ENCODE results near the gene FCGBP. TPM values are rescaled to one million over a fixed set of nuclear protein-coding genes. Genes with fewer than 3 reads are reported as not detected.
A peak's percentile ranks its signal among the peaks of the same experiment; 100 is the strongest.
"Not testable (repeated sequence)": the region's sequence is repeated elsewhere in the genome, so short reads cannot be mapped to it uniquely, and the experiment has no call there.

The FCGBP gene
- total and polyA plus RNA-seq, 5 experiments from 2014 or later, result 2.7 to 230 (median 11.6) TPM

DNA sequence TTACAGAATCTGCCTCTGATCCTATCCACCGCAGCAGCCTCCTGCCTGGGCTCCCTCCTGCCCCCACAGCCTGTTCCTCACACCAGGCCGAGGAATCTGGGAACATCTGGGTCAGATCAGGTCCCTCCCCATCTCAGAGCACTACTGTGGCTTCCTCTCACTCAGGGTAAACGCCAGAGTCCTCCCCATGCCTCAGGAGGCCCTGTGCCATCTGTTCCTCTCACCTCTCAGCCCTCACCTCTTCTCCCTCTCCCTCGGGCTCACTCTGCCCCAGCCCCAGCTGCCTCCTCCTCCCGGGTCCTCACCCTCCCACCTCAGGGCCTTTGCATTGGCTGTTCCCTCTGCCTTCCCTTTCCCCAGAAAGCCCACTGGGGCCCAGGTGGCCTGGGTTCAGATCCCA lies 18.2 kb downstream of the FCGBP start:
- H3K27me3 Mint-ChIP-seq, result no peaks in the 10 kb centered on the region

DNA sequence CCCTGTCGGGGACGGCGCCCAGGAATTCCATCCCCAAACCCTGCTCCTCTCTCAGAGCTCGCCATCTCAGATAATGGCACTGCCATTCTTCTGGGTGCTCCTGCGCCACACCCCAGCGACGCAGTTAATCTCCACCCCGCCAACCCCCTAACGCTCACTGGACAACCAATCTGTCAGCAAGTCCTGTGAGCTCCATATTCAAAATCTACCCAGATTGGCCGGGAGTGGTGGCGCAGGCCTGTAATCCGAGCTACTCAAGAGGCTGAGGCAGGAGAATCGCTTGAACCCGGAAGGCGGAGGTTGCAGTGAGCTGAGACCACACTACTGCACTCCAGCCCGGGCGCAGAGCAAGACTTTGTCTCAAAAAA lies 18.6 kb downstream of the FCGBP start:
- no peaks in the 10 kb centered on the region for H3K9me3 Mint-ChIP-seq
- POLR2A ChIA-PET, result interaction anchor here (1.2 to 3.4 kb wide), 2 partner anchors 11 to 54 kb away, joined by 6 to 19 read pairs; partner anchors contain the start of gene PSMC4
- ATAC-seq (no peak), DNase-seq (no peak)
- no peaks in the 10 kb centered on the region for H3K27me3 Mint-ChIP-seq
- H3K36me3 Mint-ChIP-seq, result peaks cover 6 to 70% (median 15%) of the 10 kb centered on the region in 3 donors
- peak overlapping the region in 4 of 10 donors; percentile 11 to 90 (median 36) for H3K27ac Mint-ChIP-seq
- H3K4me3 Mint-ChIP-seq, result no peak overlapping the region
- H3K4me1 Mint-ChIP-seq, result peaks cover 8 to 37% (median 28%) of the 10 kb centered on the region in 4 donors

More for the DNA sequence above, 18.2 kb downstream of the FCGBP start:
- peak overlapping the region in 6 of 10 donors; percentile 16 to 90 (median 60) for H3K27ac Mint-ChIP-seq
- POLR2A ChIA-PET, result interaction anchor here (1.2 to 3.4 kb wide), 2 partner anchors 11 to 54 kb away, joined by 6 to 19 read pairs; partner anchors contain the start of gene PSMC4
- H3K9me3 Mint-ChIP-seq, result no peaks in the 10 kb centered on the region
- peaks cover 6 to 72% (median 15%) of the 10 kb centered on the region in 3 donors for H3K36me3 Mint-ChIP-seq
- no peak for DNase-seq
- no peak for ATAC-seq
- H3K4me1 Mint-ChIP-seq, result peaks cover 8 to 36% (median 26%) of the 10 kb centered on the region in 4 donors
- H3K4me3 Mint-ChIP-seq, result no peak overlapping the region

DNA sequence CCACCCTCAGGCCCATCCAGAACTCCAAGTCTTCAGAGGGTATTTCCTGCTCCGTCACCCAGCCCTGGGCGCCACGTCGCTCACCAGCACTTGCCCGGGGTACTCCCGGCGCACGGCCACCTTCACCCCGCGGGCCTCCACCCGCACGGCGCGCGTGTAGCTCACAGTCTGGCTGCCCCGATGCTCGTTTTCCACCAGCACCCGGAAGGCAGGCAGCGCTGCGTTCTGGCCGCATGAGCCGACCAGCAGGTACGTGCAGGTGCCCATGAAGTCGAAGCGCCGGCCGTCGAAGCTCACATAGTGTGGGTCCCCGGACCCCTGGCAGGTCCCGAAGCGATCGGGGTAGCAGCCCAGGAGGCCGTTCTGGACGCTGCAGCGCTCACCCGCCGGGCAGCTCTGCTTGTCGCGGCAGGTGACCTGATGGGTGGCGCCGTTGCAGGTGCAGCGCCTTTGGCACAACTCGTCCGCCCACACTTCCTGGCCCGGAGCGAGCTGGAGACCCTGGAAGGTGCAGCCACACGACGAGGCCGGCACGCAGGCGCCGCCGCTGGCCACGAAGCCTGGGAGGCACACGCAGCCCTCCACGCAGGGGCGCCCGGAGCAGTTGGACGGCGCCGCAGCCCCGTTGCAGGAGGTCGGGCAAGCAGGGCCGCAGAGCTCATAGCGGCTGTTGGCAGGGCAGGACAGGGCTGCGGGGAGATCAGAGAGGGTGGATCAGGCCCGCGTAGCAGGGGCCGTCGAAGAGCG lies 19.2 kb downstream of the FCGBP start:
- DNase-seq (no peak), ATAC-seq (no peak)
- Mint-ChIP-seq H3K4me1 (peaks cover 8 to 41% (median 30%) of the 10 kb centered on the region in 4 donors), H3K27me3 (no peaks in the 10 kb centered on the region), H3K4me3 (no peak overlapping the region), H3K36me3 (peaks cover 6 to 69% (median 15%) of the 10 kb centered on the region in 3 donors), H3K9me3 (no peaks in the 10 kb centered on the region), H3K27ac (no peak overlapping the region)
- POLR2A ChIA-PET, result interaction anchor here (0.5 to 3.4 kb wide), 5 partner anchors 12 to 55 kb away, joined by 3 to 19 read pairs (median 4); partner anchors contain the start of gene PSMC4

DNA sequence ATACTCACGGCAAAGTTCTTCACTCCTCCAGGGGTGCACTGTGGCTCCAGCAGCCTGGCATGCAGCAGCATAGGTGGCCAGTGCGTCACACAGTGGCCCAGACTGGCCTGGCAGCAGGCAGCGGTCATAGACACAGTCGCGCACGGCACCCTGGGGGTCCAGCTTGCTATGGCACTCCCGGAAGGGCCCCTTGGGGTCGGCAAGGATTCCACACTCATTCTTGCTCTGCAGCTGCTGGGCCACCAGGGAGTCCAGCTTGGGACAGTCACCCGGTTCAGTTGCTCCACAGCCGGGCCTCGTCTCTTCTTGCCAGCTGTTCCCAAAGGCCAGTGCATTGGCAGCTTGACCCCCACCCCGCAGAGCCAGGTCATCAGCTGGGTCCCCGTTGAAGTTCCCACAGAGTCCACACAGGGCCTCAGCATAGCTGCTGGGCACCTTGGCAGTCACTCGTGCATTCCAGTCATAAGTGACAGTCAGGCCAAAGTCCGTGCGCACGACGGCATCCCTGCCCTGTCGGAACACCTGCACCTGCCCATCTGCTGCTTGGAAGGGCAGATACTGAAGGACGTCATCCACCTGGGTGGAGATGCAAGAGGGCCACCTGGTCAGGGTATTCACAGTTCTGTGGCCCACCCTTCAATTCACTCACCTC lies 20.6 kb downstream of the FCGBP start:
- POLR2A ChIA-PET, result interaction anchor here (1.3 to 3.4 kb wide), 3 partner anchors 13 to 56 kb away, joined by 3 to 19 read pairs (median 4); partner anchors contain the start of gene PSMC4
- ATAC-seq (no peak), DNase-seq (no peak)
- Mint-ChIP-seq H3K36me3 (peaks cover 0 to 61% (median 6%) of the 10 kb centered on the region in 3 donors), H3K27me3 (no peaks in the 10 kb centered on the region), H3K4me1 (peaks cover 9 to 34% (median 25%) of the 10 kb centered on the region in 4 donors), H3K9me3 (no peaks in the 10 kb centered on the region), H3K4me3 (no peak overlapping the region), H3K27ac (peak overlapping the region in 4 of 10 donors; percentile 11 to 62 (median 36))

DNA sequence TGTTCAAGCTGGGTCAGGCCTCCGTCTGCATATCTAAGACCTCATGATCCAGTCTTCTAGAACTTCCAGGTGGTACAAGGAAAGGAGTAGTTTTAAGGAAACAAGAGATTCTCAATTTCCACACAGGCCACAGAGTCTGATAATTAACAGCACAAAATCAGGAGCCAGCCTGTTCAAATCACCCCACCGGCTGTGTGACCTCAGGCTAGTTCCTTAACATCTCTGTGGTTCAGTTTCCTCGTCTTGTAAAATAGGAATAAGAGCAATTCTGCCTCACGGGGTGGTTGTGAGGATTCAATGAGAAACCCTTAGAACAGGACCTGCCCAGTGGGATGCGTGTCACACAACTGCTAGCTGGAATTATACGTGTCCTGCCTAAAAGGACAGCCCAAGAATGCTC lies 25.6 kb downstream of the FCGBP start:
- Mint-ChIP-seq H3K27me3 (no peaks in the 10 kb centered on the region), H3K36me3 (peaks cover 0 to 41% (median 2%) of the 10 kb centered on the region in 3 donors), H3K9me3 (no peaks in the 10 kb centered on the region), H3K27ac (peak overlapping the region in 7 of 10 donors; percentile 26 to 87 (median 52)), H3K4me1 (peaks cover 16 to 34% (median 25%) of the 10 kb centered on the region in 4 donors), H3K4me3 (no peak overlapping the region)
- ATAC-seq, result no peak
- POLR2A ChIA-PET, result interaction anchor here (0.7 kb wide), 1 partner anchor 33 kb away, joined by 4 read pairs; no protein-coding TSS in a partner anchor
- no peak for DNase-seq

DNA sequence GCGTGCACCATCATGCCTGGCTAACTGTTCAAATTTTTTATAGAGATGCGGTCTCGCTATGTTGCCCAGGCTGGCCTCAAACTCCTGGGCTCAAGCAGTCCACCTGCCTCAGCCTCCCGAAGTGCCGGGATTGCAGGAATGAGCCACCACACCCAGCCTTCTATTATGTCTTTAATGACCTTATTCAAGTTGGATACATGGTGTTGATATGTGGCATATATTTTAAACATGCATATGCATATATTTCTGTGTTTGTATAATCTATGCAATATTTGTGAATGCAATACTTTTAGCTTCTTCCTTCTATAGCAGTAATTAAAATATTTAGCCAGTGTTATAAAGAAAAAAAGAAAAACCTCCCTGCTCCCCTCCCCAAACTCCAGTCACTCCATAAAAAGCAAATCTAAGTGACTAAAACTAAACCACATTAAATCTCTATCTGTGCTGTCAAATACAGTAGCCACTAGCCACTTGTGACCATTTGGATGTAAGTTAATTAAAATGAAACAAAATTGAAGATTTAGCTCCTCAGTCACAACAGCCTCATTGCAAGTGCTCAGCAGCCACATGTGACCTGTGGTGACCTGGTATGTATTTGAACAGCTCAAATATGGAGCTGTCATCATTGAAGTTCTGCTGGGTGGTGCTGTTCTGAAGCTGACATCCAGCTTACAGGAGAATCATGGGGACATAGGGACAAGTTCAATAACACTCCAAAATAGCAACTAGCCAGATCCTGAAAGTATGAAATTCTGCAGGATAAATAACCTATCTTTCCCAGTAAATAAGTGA lies 27.4 kb downstream of the FCGBP start:
- H3K27ac Mint-ChIP-seq, result peak overlapping the region in 7 of 10 donors; percentile 22 to 78 (median 61)
- H3K36me3 Mint-ChIP-seq, result peaks cover 0 to 38% (median 2%) of the 10 kb centered on the region in 3 donors
- peaks cover 16 to 34% (median 25%) of the 10 kb centered on the region in 4 donors for H3K4me1 Mint-ChIP-seq
- ATAC-seq (no peak), DNase-seq (no peak)
- POLR2A ChIA-PET, result interaction anchor here (0.6 to 1.2 kb wide), 4 partner anchors 13 to 311 kb away, joined by 3 to 8 read pairs (median 4); partner anchors contain the start of genes PSMC4 and TTC9B
- no peaks in the 10 kb centered on the region for H3K27me3 Mint-ChIP-seq
- no peaks in the 10 kb centered on the region for H3K9me3 Mint-ChIP-seq
- H3K4me3 Mint-ChIP-seq, result peak overlapping the region in 1 of 10 donors; percentile 2

DNA sequence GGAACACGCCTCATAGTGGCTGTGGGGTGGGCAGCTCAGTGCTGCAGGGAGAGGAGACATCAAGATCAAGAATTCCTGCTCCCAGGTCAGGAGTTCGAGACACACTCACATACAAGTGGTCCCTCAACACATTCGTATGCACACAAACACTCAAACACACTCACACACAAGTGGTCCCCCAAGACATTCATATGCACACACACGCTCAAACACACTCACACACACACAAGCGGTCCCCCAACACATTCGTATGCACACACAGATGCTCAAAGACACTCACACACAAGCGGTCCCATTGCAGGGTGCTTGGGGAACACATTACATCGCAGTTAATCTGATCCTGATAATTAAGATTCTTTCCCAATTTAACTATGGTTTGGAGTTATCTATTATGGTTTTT lies 28.2 kb downstream of the FCGBP start:
- Mint-ChIP-seq H3K27me3 (no peaks in the 10 kb centered on the region), H3K4me3 (no peak overlapping the region), H3K27ac (peak overlapping the region in 3 of 10 donors; percentile 2 to 27 (median 12)), H3K9me3 (no peaks in the 10 kb centered on the region), H3K4me1 (peaks cover 15 to 31% (median 25%) of the 10 kb centered on the region in 4 donors), H3K36me3 (peaks cover 0 to 31% (median 0%) of the 10 kb centered on the region in 3 donors)
- no peak for DNase-seq
- ATAC-seq, result no peak
- POLR2A ChIA-PET, result no interaction called here

DNA sequence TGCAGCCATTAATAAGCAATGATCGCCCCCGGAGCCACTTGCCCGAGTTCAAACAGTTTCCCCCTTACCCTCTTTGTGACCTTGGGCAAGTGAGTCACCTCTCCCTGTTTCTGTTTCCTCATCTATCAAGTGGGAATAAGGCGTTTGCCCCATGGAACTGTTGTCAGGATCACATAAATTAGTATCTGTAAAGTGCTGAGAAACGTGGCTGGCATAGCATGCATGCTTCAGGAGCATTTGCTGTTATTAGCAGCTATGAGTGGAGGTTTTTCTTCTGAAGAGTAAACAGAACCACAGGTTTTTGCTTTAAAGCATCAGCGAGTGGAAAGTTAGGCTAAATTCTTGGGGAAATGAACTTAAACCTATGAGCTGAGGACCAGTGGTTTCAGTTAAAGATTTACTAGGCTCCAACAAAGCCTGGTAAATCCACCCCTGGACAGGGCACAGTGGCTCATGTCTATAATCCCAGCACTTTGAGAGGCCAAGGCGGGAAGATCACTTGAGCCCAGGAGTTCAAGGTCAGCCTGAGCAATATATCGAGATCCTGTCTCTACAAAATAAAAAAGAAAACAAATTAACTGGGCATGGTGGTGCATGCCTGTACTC lies 30.8 kb downstream of the FCGBP start:
- H3K9me3 Mint-ChIP-seq, H3K27me3 Mint-ChIP-seq, H3K4me3 Mint-ChIP-seq, POLR2A ChIA-PET, ATAC-seq, H3K27ac Mint-ChIP-seq, DNase-seq: not testable (repeated sequence)
- Mint-ChIP-seq H3K36me3 (peaks cover 0 to 22% (median 0%) of the 10 kb centered on the region in 3 donors), H3K4me1 (peaks cover 10 to 21% (median 18%) of the 10 kb centered on the region in 4 donors)

DNA sequence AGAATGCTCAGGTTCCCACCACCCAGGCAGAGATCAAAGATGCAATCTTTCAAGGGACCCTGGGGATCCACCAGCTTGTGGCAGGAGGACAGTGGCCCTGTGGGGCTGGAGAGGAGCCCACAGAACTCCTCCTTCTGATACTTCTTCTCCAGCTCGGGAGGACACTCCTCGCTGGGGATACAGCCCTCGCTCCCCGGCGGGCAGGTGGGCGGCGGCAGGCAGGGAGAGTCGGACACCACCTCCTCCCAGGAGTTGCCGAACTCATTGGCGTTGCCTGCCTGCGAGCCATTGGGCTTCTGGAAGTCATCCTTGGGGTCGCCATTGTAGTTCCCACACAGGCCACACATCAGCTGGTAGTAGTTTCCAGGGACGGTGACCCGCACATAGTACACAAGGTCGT lies 32.1 kb downstream of the FCGBP start:
- Mint-ChIP-seq H3K36me3 (peaks cover 0 to 19% (median 0%) of the 10 kb centered on the region in 3 donors), H3K4me1 (peaks cover 6 to 14% (median 11%) of the 10 kb centered on the region in 4 donors)
- H3K4me3 Mint-ChIP-seq, ATAC-seq, POLR2A ChIA-PET, DNase-seq, H3K9me3 Mint-ChIP-seq, H3K27ac Mint-ChIP-seq, H3K27me3 Mint-ChIP-seq: not testable (repeated sequence)

DNA sequence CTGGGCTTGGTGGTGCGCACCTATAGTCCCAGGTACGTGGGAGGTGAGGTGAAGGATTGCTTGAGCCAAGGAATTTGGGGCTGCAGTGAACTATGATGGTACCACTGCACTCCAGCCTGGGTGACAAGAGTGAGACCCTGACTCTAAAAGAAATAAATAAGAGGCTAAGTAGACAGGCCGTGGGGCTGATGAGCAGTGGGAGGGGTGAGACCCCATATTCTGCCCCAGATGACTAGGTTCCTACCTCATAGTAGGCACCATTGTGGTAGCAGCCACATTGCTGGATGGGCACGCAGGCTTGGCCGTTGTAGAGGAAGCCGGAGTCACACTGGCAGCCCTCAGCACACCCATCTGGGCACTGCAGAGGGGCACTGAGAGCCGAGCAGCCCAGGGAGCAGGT lies 32.8 kb downstream of the FCGBP start:
- POLR2A ChIA-PET, H3K4me3 Mint-ChIP-seq, H3K9me3 Mint-ChIP-seq, H3K27ac Mint-ChIP-seq, ATAC-seq, H3K27me3 Mint-ChIP-seq, DNase-seq, H3K4me1 Mint-ChIP-seq: not testable (repeated sequence)
- peaks cover 0 to 13% (median 0%) of the 10 kb centered on the region in 3 donors for H3K36me3 Mint-ChIP-seq

DNA sequence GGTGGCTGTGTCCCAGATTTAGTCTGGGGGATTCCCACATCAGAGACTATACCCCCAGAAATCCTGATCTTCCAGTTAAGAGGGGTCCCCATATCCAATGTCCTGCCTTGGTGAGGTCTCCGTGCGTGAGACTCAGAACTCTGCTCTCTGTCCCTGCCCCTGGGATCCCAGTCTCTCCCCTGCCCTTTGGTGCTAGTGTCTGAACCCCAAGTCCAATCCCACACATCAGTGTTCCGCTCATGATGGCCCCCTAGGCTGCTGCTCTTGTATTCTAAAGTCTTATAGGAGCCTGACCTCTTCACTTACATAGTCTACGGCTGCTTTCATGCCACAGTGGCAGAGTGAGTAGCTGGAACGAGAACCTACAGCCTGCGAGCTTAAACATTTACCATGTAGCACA lies 35.6 kb downstream of the FCGBP start:
- Mint-ChIP-seq H3K4me1 (peaks cover 4 to 14% (median 7%) of the 10 kb centered on the region in 4 donors), H3K27ac (peak overlapping the region in 3 of 10 donors; percentile 12 to 57 (median 42)), H3K36me3 (peaks cover 0 to 12% (median 5%) of the 10 kb centered on the region in 3 donors)
- H3K27me3 Mint-ChIP-seq, H3K9me3 Mint-ChIP-seq, ATAC-seq, DNase-seq, POLR2A ChIA-PET, H3K4me3 Mint-ChIP-seq: not testable (repeated sequence)
